Endodermal cell (in vitro differentiated cells): ENCODE data around the gene LRRC49. TPM values are rescaled to one million over a fixed set of nuclear protein-coding genes. Genes with fewer than 3 reads are reported as not detected.

Experiments used
- DNase-seq: peaks from one replicate; pipeline ENCODE4 v3.0.0-alpha.2; 2017
- H3K27ac ChIP-seq: 2 replicates; pipeline ENCODE4 v1.5.1; 2013; ENCODE audit warnings: mild to moderate bottlenecking, low read depth, low read length, moderate library complexity
- H3K27me3 ChIP-seq: 2 replicates; pipeline ENCODE4 v1.6.1; 2013; ENCODE audit warnings: mild to moderate bottlenecking, low read length, moderate library complexity; ENCODE audit not compliant: insufficient read depth, control insufficient read depth, poor library complexity, severe bottlenecking
- H3K36me3 ChIP-seq: 2 replicates; pipeline ENCODE4 v1.7.0; 2013; ENCODE audit warnings: mild to moderate bottlenecking, low read length, moderate library complexity; ENCODE audit not compliant: control insufficient read depth, insufficient read depth
- H3K4me1 ChIP-seq: one replicate; pipeline ENCODE4 v1.7.0; 2013; ENCODE audit warnings: low read length; ENCODE audit not compliant: control insufficient read depth, insufficient read depth
- H3K4me3 ChIP-seq: 2 replicates; pipeline ENCODE4 v1.5.1; 2013; ENCODE audit warnings: mild to moderate bottlenecking, low read length, moderate library complexity
- H3K9ac ChIP-seq: 2 replicates; pipeline ENCODE4 v1.6.1; 2013; ENCODE audit warnings: mild to moderate bottlenecking, low read length, moderate library complexity; ENCODE audit not compliant: poor library complexity, severe bottlenecking; ENCODE audit errors: extremely low read depth
- H3K9me3 ChIP-seq: 2 replicates; pipeline ENCODE4 v1.6.1; 2013; ENCODE audit warnings: mild to moderate bottlenecking, low read length, moderate library complexity; ENCODE audit not compliant: control insufficient read depth
- H3K27ac Mint-ChIP-seq: 2 replicates; pipeline ENCODE4 v1.8.0; 2020; ENCODE audit warnings: mixed read lengths
- H3K27me3 Mint-ChIP-seq: 2 replicates; pipeline ENCODE4 v1.8.0; 2021; ENCODE audit warnings: mild to moderate bottlenecking, mixed read lengths; ENCODE audit not compliant: insufficient read depth
- H3K36me3 Mint-ChIP-seq: 2 replicates; pipeline ENCODE4 v1.8.0; 2020; ENCODE audit warnings: low read depth, mixed read lengths
- H3K4me1 Mint-ChIP-seq: 2 replicates; pipeline ENCODE4 v1.8.0; 2020; ENCODE audit warnings: mixed read lengths
- H3K4me3 Mint-ChIP-seq: 2 replicates; pipeline ENCODE4 v1.8.0; 2020; ENCODE audit warnings: mild to moderate bottlenecking, moderate library complexity, mixed read lengths
- H3K9me3 Mint-ChIP-seq: 2 replicates; pipeline ENCODE4 v1.8.0; 2020; ENCODE audit warnings: mild to moderate bottlenecking, mixed read lengths
- WGBS, 2 experiments: methylation state at CpG; one replicate each; pipeline versions ENCODE4 v1.1.5 to v1.1.7; 2013; ENCODE audit warnings: missing lambda C conversion rate in 2 of 2, mixed read lengths in 1 of 2; ENCODE audit not compliant: insufficient coverage in 1 of 2, insufficient read length in 1 of 2; 5-methylcytosine and 5-hydroxymethylcytosine counted together
- total RNA-seq, 2 donors: library from RNA; stranded (reverse); fragmentation: NEBNext Ultra II Directional in 1 of 2; extraction: Animal tissue kit (Norgen Biotek cat#: 25700) in 1 of 2; gene quantifications; 2 replicates in 1 of 2; 3 replicates in 1 of 2; pipeline ENCODE4 v1.2.1, GENCODE V29; 2021
- TF ChIP-seq, protein P1 (sequence below): fragments of 200-600 bp; sonication (generic); conservative IDR thresholded peaks from 2 replicates; pipeline ENCODE4 v1.5.0; 2021; ENCODE audit warnings: antibody characterized with exemption, mild to moderate bottlenecking

The LRRC49 gene
- total RNA-seq, 2 donors from 2014 or later: 6.6 to 10.7 TPM

- H3K9ac ChIP-seq: no peak overlapping the region
- no peak overlapping the region for H3K4me3 Mint-ChIP-seq
- H3K4me1 Mint-ChIP-seq: peaks cover 32% of the 10 kb centered on the region
- H3K9me3 ChIP-seq: no peaks in the 10 kb centered on the region
- H3K27ac Mint-ChIP-seq: no peak overlapping the region
- TF ChIP-seq, protein P1, sequence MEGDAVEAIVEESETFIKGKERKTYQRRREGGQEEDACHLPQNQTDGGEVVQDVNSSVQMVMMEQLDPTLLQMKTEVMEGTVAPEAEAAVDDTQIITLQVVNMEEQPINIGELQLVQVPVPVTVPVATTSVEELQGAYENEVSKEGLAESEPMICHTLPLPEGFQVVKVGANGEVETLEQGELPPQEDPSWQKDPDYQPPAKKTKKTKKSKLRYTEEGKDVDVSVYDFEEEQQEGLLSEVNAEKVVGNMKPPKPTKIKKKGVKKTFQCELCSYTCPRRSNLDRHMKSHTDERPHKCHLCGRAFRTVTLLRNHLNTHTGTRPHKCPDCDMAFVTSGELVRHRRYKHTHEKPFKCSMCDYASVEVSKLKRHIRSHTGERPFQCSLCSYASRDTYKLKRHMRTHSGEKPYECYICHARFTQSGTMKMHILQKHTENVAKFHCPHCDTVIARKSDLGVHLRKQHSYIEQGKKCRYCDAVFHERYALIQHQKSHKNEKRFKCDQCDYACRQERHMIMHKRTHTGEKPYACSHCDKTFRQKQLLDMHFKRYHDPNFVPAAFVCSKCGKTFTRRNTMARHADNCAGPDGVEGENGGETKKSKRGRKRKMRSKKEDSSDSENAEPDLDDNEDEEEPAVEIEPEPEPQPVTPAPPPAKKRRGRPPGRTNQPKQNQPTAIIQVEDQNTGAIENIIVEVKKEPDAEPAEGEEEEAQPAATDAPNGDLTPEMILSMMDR: no peak
- H3K36me3 ChIP-seq: no peaks in the 10 kb centered on the region
- H3K9me3 Mint-ChIP-seq: no peaks in the 10 kb centered on the region
- no peaks in the 10 kb centered on the region for H3K36me3 Mint-ChIP-seq
- no peaks in the 10 kb centered on the region for H3K27me3 Mint-ChIP-seq
- no peak for DNase-seq
- peaks cover 6% of the 10 kb centered on the region for H3K4me1 ChIP-seq
- 100% methylated on average over 2 of the region's 2 CpGs; no CpG with 5 or more reads in 1 of the 2 experiments for WGBS, 2 experiments
- H3K27ac ChIP-seq: no peak overlapping the region
- no peaks in the 10 kb centered on the region for H3K27me3 ChIP-seq
- H3K4me3 ChIP-seq: no peak overlapping the region
These were observed 13.2 kb upstream of the LRRC49 start for GRCh38 chr15:70879401-70879800.

GRCh38 chr15:70880781-70881180, 11.8 kb upstream of the LRRC49 start:
- Histone ChIP-seq H3K27ac (no peak overlapping the region), H3K9me3 (no peaks in the 10 kb centered on the region), H3K27me3 (no peaks in the 10 kb centered on the region), H3K4me3 (no peak overlapping the region), H3K9ac (no peak overlapping the region), H3K4me1 (peaks cover 6% of the 10 kb centered on the region), H3K36me3 (no peaks in the 10 kb centered on the region)
- WGBS, 2 experiments: 93 to 97% methylated on average over 2 of the region's 2 CpGs
- H3K36me3 Mint-ChIP-seq: no peaks in the 10 kb centered on the region
- H3K4me1 Mint-ChIP-seq: peaks cover 28% of the 10 kb centered on the region
- TF ChIP-seq, protein P1: no peak
- no peak for DNase-seq
- H3K4me3 Mint-ChIP-seq: no peak overlapping the region
- no peaks in the 10 kb centered on the region for H3K27me3 Mint-ChIP-seq
- H3K9me3 Mint-ChIP-seq: no peaks in the 10 kb centered on the region
- no peak overlapping the region for H3K27ac Mint-ChIP-seq

GRCh38 chr15:70882361-70882760, 10.3 kb upstream of the LRRC49 start:
- no peak overlapping the region for H3K4me3 Mint-ChIP-seq
- no peak for DNase-seq
- no peak overlapping the region for H3K4me3 ChIP-seq
- peaks cover 18% of the 10 kb centered on the region for H3K4me1 Mint-ChIP-seq
- no peaks in the 10 kb centered on the region for H3K9me3 ChIP-seq
- WGBS, 2 experiments: 94 to 100% methylated on average over 1 to 2 of the region's 2 CpGs
- H3K4me1 ChIP-seq: peaks cover 6% of the 10 kb centered on the region
- no peaks in the 10 kb centered on the region for H3K27me3 ChIP-seq
- H3K27ac ChIP-seq: no peak overlapping the region
- H3K27me3 Mint-ChIP-seq: no peaks in the 10 kb centered on the region
- no peaks in the 10 kb centered on the region for H3K9me3 Mint-ChIP-seq
- no peak overlapping the region for H3K27ac Mint-ChIP-seq
- H3K36me3 Mint-ChIP-seq: no peaks in the 10 kb centered on the region
- no peak overlapping the region for H3K9ac ChIP-seq
- TF ChIP-seq, protein P1: no peak
- no peaks in the 10 kb centered on the region for H3K36me3 ChIP-seq
